Measurements from ENCODE around the gene BAAT. TPM values are rescaled to one million over a fixed set of nuclear protein-coding genes. Genes with fewer than 3 reads are reported as not detected.

Gene BAAT
- total RNA-seq, 1 experiment from 2014 or later: 0.08 TPM

- TF ChIP-seq REST (IDR thresholded peaks at IDR 0.05; ENCODE audit: insufficient read depth in 1 of 2, low read depth in 2 of 2, low read length in 1 of 2): no peak
- TF ChIP-seq POLR2AphosphoS5 (IDR thresholded peaks at IDR 0.05; ENCODE audit: low read depth, low read length): no peak
- no peak for TF ChIP-seq TCF7L2 (IDR thresholded peaks at IDR 0.05; ENCODE audit: low read depth, low read length)
- TF ChIP-seq SIN3A (IDR thresholded peaks at IDR 0.05; ENCODE audit: borderline replicate concordance, insufficient read depth, low read depth, low read length): no peak
- no peak for TF ChIP-seq CTCF (IDR thresholded peaks at IDR 0.05)
- Histone ChIP-seq H3K36me3 (ENCODE audit: control insufficient read depth, insufficient read depth, low read length) (peaks cover 11% of the 10 kb centered on the region), H3K4me3 (ENCODE audit: low read depth in 2 of 2, low read length in 2 of 2) (no peak overlapping the region), H3K9me3 (ENCODE audit: control insufficient read depth, insufficient read depth, low read depth, low read length) (peaks cover 58% of the 10 kb centered on the region), H3K4me1 (ENCODE audit: control insufficient read depth, insufficient read depth, low read length) (no peaks in the 10 kb centered on the region), H3K27me3 (ENCODE audit: control insufficient read depth, insufficient read depth, low read length) (no peaks in the 10 kb centered on the region), H3K27ac (ENCODE audit: low read length) (no peak overlapping the region)
- no peak for DNase-seq (ENCODE audit: low read depth, low spot score)
- no peak for ATAC-seq
- BruUV-seq (replicated peaks): no TSS peak
- intact Hi-C loops (cut with micrococcal nuclease; ENCODE audit: unreplicated experiment): no loop called here
- POLR2A ChIA-PET: no interaction called here
- CTCF ChIA-PET: no interaction called here
- in situ Hi-C loops (cut with HindIII; ENCODE audit: low pct_unique_long_range_greater_than_20kb, low sequenced_read_pairs): no loop called here
Observed at GRCh38 chr9:101409079-101409477, 24.3 kb upstream of the BAAT start.

- BruUV-seq (replicated peaks): no TSS peak
- Histone ChIP-seq H3K9me3 (ENCODE audit: control insufficient read depth, insufficient read depth, low read depth, low read length) (peaks cover 64% of the 10 kb centered on the region), H3K27me3 (ENCODE audit: control insufficient read depth, insufficient read depth, low read length) (no peaks in the 10 kb centered on the region), H3K4me3 (ENCODE audit: low read depth in 2 of 2, low read length in 2 of 2) (no peak overlapping the region), H3K4me1 (ENCODE audit: control insufficient read depth, insufficient read depth, low read length) (no peaks in the 10 kb centered on the region), H3K27ac (ENCODE audit: low read length) (no peak overlapping the region), H3K36me3 (ENCODE audit: control insufficient read depth, insufficient read depth, low read length) (peaks cover 12% of the 10 kb centered on the region)
- TF ChIP-seq SIN3A (IDR thresholded peaks at IDR 0.05; ENCODE audit: borderline replicate concordance, insufficient read depth, low read depth, low read length): no peak
- no peak for TF ChIP-seq REST (IDR thresholded peaks at IDR 0.05; ENCODE audit: insufficient read depth in 1 of 2, low read depth in 2 of 2, low read length in 1 of 2)
- TF ChIP-seq TCF7L2 (IDR thresholded peaks at IDR 0.05; ENCODE audit: low read depth, low read length): no peak
- no peak for TF ChIP-seq CTCF (IDR thresholded peaks at IDR 0.05)
- TF ChIP-seq POLR2AphosphoS5 (IDR thresholded peaks at IDR 0.05; ENCODE audit: low read depth, low read length): no peak
- CTCF ChIA-PET: no interaction called here
- in situ Hi-C loops (cut with HindIII; ENCODE audit: low pct_unique_long_range_greater_than_20kb, low sequenced_read_pairs) (no loop called here), intact Hi-C loops (cut with micrococcal nuclease; ENCODE audit: unreplicated experiment) (no loop called here)
- no peak for DNase-seq (ENCODE audit: low read depth, low spot score)
- no peak for ATAC-seq
- POLR2A ChIA-PET: no interaction called here
Observed at GRCh38 chr9:101408374-101409078, 23.7 kb upstream of the BAAT start.
